GM12878 (cell line): ENCODE measurements around the gene TBXA2R.

Experiments
- BHLHE40 ChIP-seq, 2 experiments: fragments of 450-650 bp in 1 of 2; IDR thresholded peaks; 2 replicates each; pipeline ENCODE4 v1.6.1; 2011 to 2017; ENCODE audit warnings: low read depth in 2 of 2, borderline replicate concordance in 1 of 2, improper control_type of control experiment in 1 of 2, low read length in 1 of 2, mild to moderate bottlenecking in 1 of 2
- BRCA1 ChIP-seq: IDR thresholded peaks from 2 replicates; pipeline ENCODE4 v1.6.1; 2011; ENCODE audit warnings: low read depth, low read length, improper control_type of control experiment
- ETV6 ChIP-seq, 2 experiments: fragments of 450-650 bp in 1 of 2; IDR thresholded peaks in 1 of 2; conservative IDR thresholded peaks in 1 of 2; 2 replicates each; pipeline ENCODE4 v1.6.1; 2014; ENCODE audit warnings: antibody characterized with exemption in 1 of 2, borderline replicate concordance in 1 of 2, low read depth in 1 of 2, mild to moderate bottlenecking in 1 of 2, moderate library complexity in 1 of 2
- EZH2 ChIP-seq: IDR thresholded peaks from 2 replicates; pipeline ENCODE4 v1.6.1; 2012; ENCODE audit warnings: low read depth, mild to moderate bottlenecking, control low read depth, inconsistent platforms, low read length, borderline replicate concordance; ENCODE audit not compliant: control insufficient read depth
- GABPA ChIP-seq: IDR thresholded peaks from 2 replicates; pipeline ENCODE4 v1.6.1; 2014; ENCODE audit warnings: antibody characterized with exemption, low read depth, mild to moderate bottlenecking, inconsistent platforms
- NR2C2 ChIP-seq: IDR thresholded peaks from 2 replicates; pipeline ENCODE4 v1.6.1; 2011; ENCODE audit warnings: borderline replicate concordance, low read depth; ENCODE audit not compliant: control insufficient read depth, insufficient read length
- POLR2A ChIP-seq: IDR thresholded peaks from 2 replicates; pipeline ENCODE4 v1.6.1; 2011; ENCODE audit warnings: low read depth, mild to moderate bottlenecking, low read length
- SP1 ChIP-seq: IDR thresholded peaks from one replicate; pipeline ENCODE4 v1.6.1; 2011; ENCODE audit warnings: low read depth, low read length
- SRF ChIP-seq, 2 experiments: IDR thresholded peaks; 2 replicates each; pipeline ENCODE4 v1.6.1; 2011; ENCODE audit warnings: low read depth in 2 of 2, low read length in 2 of 2, mild to moderate bottlenecking in 1 of 2, moderate library complexity in 1 of 2
- TCF3 ChIP-seq: IDR thresholded peaks from 2 replicates; pipeline ENCODE4 v1.6.1; 2012; ENCODE audit warnings: low read depth, mild to moderate bottlenecking, low read length, borderline replicate concordance; ENCODE audit not compliant: insufficient read depth
- TF ChIP-seq, protein P1 (sequence below): IDR thresholded peaks from 2 replicates; pipeline ENCODE4 v1.6.1; 2012; ENCODE audit warnings: low read length, inconsistent platforms
- TF ChIP-seq, protein P2 (sequence below), 3 experiments: IDR thresholded peaks in 2 of 3; conservative IDR thresholded peaks in 1 of 3; 2 replicates each; pipeline ENCODE4 v1.5.1; 2011; ENCODE audit warnings: low read depth in 3 of 3, low read length in 3 of 3, mild to moderate bottlenecking in 3 of 3, control low read depth in 2 of 3, moderate library complexity in 2 of 3, inconsistent platforms in 1 of 3, mixed read lengths in 1 of 3; ENCODE audit not compliant: control insufficient read depth in 2 of 3, insufficient read depth in 1 of 3; ENCODE audit errors: extremely low read depth in 1 of 3

DNA sequence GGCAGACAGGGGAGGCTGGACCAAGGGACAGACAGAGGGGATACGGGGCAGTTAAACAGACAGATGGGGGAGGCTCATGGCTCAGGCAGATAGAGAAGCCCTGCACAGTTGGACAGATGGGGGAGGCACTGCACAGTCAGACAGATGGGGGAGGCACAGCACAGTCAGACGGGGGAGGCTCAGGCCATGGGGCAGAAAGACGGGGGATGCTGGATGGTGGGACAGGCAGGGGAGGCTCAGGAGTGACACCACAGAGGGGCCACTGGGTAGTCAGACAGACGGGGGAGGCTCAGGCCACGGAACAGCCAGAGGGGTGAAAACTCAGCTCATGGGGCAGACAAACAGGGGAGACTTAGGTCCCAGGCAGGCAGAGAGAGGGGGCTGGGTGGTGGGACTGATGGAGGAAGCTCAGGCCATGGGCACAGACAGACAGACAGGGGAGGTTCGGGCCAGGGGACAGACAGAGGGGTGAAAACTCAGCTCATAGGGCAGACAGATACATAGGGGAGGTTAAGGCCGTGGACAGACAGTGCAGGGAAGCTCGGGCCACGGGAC lies 50.2 kb downstream of the TBXA2R start:
- TF ChIP-seq SP1 (no peak), BHLHE40 (IDR thresholded peaks at IDR 0.05; ENCODE audit: borderline replicate concordance in 1 of 2, low read depth in 2 of 2, low read length in 1 of 2) (no peak), ETV6 (conservative IDR thresholded peaks at IDR 0.05 in 1 of 2, IDR thresholded peaks at IDR 0.05 in 1 of 2; ENCODE audit: borderline replicate concordance in 1 of 2, low read depth in 1 of 2) (no peak), POLR2A (no peak), GABPA (no peak), TCF3 (no peak), EZH2 (no peak), NR2C2 (no peak), SRF (IDR thresholded peaks at IDR 0.05; ENCODE audit: low read depth in 2 of 2, low read length in 2 of 2) (no peak), BRCA1 (no peak)
- TF ChIP-seq, protein P1, sequence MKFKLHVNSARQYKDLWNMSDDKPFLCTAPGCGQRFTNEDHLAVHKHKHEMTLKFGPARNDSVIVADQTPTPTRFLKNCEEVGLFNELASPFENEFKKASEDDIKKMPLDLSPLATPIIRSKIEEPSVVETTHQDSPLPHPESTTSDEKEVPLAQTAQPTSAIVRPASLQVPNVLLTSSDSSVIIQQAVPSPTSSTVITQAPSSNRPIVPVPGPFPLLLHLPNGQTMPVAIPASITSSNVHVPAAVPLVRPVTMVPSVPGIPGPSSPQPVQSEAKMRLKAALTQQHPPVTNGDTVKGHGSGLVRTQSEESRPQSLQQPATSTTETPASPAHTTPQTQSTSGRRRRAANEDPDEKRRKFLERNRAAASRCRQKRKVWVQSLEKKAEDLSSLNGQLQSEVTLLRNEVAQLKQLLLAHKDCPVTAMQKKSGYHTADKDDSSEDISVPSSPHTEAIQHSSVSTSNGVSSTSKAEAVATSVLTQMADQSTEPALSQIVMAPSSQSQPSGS: no peak
- TF ChIP-seq, protein P2, sequence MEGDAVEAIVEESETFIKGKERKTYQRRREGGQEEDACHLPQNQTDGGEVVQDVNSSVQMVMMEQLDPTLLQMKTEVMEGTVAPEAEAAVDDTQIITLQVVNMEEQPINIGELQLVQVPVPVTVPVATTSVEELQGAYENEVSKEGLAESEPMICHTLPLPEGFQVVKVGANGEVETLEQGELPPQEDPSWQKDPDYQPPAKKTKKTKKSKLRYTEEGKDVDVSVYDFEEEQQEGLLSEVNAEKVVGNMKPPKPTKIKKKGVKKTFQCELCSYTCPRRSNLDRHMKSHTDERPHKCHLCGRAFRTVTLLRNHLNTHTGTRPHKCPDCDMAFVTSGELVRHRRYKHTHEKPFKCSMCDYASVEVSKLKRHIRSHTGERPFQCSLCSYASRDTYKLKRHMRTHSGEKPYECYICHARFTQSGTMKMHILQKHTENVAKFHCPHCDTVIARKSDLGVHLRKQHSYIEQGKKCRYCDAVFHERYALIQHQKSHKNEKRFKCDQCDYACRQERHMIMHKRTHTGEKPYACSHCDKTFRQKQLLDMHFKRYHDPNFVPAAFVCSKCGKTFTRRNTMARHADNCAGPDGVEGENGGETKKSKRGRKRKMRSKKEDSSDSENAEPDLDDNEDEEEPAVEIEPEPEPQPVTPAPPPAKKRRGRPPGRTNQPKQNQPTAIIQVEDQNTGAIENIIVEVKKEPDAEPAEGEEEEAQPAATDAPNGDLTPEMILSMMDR (IDR thresholded peaks at IDR 0.05 in 2 of 3, conservative IDR thresholded peaks at IDR 0.05 in 1 of 3; ENCODE audit: control insufficient read depth in 2 of 3, extremely low read depth in 1 of 3, insufficient read depth in 1 of 3, low read depth in 3 of 3, low read length in 3 of 3): no peak
